Heart left ventricle (tissue), 16 donors: ENCODE data around the gene HMX1. TPM values are rescaled to one million over a fixed set of nuclear protein-coding genes. Genes with fewer than 3 reads are reported as not detected.

Experiments used
- ATAC-seq, 4 donors: fragments of 200-7000 bp; cut with Tn5 transposase; one replicate each; pipeline ENCODE4 v1.9.1; 2020 to 2022; ENCODE audit warnings: moderate library complexity in 4 of 4, mild to moderate bottlenecking in 3 of 4, moderate number of reproducible peaks in 1 of 4
- DNase-seq, 5 donors: peaks; one replicate each; pipeline ENCODE4 v3.0.0-alpha.2; 2020
- H3K27ac ChIP-seq, 12 donors: fragments of 200-600 bp; sonication (generic) in 4 of 12; one replicate each; pipeline versions ENCODE4 v1.5.0 to v1.8.0; 2016 to 2022; ENCODE audit warnings: mild to moderate bottlenecking in 2 of 12
- H3K27me3 ChIP-seq, 9 donors: fragments of 200-600 bp; sonication (generic) in 2 of 9; one replicate each; pipeline versions ENCODE4 v1.5.1 to v1.8.0; 2016 to 2022; ENCODE audit warnings: mild to moderate bottlenecking in 3 of 9
- H3K36me3 ChIP-seq, 9 donors: fragments of 200-600 bp; sonication (generic) in 2 of 9; one replicate each; pipeline versions ENCODE4 v1.5.0 to v1.8.0; 2018 to 2022; ENCODE audit warnings: mild to moderate bottlenecking in 2 of 9
- H3K4me1 ChIP-seq, 12 donors: fragments of 200-600 bp; sonication (generic) in 4 of 12; one replicate each; pipeline versions ENCODE4 v1.5.0 to v1.8.0; 2016 to 2022; ENCODE audit warnings: mild to moderate bottlenecking in 3 of 12
- H3K4me3 ChIP-seq, 12 donors: fragments of 200-600 bp; sonication (generic) in 4 of 12; one replicate each; pipeline versions ENCODE4 v1.5.0 to v1.8.0; 2017 to 2022; ENCODE audit warnings: mild to moderate bottlenecking in 9 of 12, moderate library complexity in 4 of 12
- H3K9me3 ChIP-seq, 12 donors: fragments of 200-600 bp; sonication (generic) in 4 of 12; one replicate each; pipeline versions ENCODE4 v1.5.0 to v1.8.0; 2016 to 2022; ENCODE audit warnings: mild to moderate bottlenecking in 1 of 12
- POLR2A ChIP-seq, 2 donors: fragments of 450-650 bp; IDR thresholded peaks; one replicate each; pipeline ENCODE4 v1.6.1; 2017; ENCODE audit warnings: antibody characterized with exemption in 2 of 2, mild to moderate bottlenecking in 2 of 2, moderate library complexity in 2 of 2
- WGBS, 4 donors: extraction: QIAGEN DNeasy Blood & Tissue Kit in 2 of 4; methylation state at CpG; one replicate each; pipeline versions ENCODE4 v1.1.5 to v1.1.7; 2013 to 2018; 5-methylcytosine and 5-hydroxymethylcytosine counted together
- intact Hi-C, 10 donors: fragments of 100-400 bp; cut with DNase I; formaldehyde crosslinking; loops; one replicate each; pipeline versions ENCODE4 v1.11.1 to v1.14.2; 2022
- polyA plus RNA-seq, 2 donors: library from polyadenylated mRNA; stranded (reverse); fragments of 200-250 nt; gene quantifications; one replicate each; pipeline ENCODE4 v1.2.3, GENCODE V29; 2013
- total RNA-seq, 9 donors: library from RNA; depleted of rRNA in 2 of 9; stranded (reverse); fragments of >200 nt in 2 of 9; fragmentation: NEBNext Ultra II Directional in 3 of 9; extraction: Animal tissue kit (Norgen Biotek cat#: 25700) in 3 of 9; gene quantifications; one replicate each; pipeline versions ENCODE4 v1.1.0 to v1.2.4, GENCODE V29; 2016 to 2023
- TF ChIP-seq, protein P1 (sequence below), 12 donors: fragments of 200-600 bp; sonication (generic) in 4 of 12; IDR thresholded peaks; one replicate each; pipeline versions ENCODE4 v1.5.0 to v1.8.0; 2018 to 2022; ENCODE audit warnings: antibody characterized with exemption in 12 of 12, mild to moderate bottlenecking in 5 of 12
- donor health status: ischemic (EF 13 %, LVEDD 7.1; RV severe dilation, severe dysfunction).
- donor health status: healthy with polysubstance abuse.
- donor health status: DM: no; HTN: yes; CAD: no.
- donor health status: DM: no; HTN: no; CAD: no.
- donor health status: ischemic (EF 25% LVEDD 6.9; RV normal size, moderate dysfunction).
- donor health status: ischemic (EF 25% LVEDD 5.7; RV mildly dilated, moderate dysfunction).
- donor health status: healthy.
- donor health status: DM: yes; HTN: yes; CAD: no.
- donor health status: ischemic (EF 35%, LVEDD 5.7; RV mildly dilated, moderate dysfunction).
- donor health status: nonischemic (EF 11% LVEDD 7.7; RV severe dilation, severe dysfunction).
- donor health status: DM: yes; HTN: yes; CAD: no.
- donor health status: PGD.
- donor health status: ischemic (EF 29% LVEDD 5.4; RV normal size, mild dysfunction).
- donor health status: nonischemic (EF 23%, LVEDD 6.1; RV moderate dilation, normal function).

The HMX1 gene
- total and polyA plus RNA-seq, 11 donors = 0.25 TPM; not detected in 10

DNA sequence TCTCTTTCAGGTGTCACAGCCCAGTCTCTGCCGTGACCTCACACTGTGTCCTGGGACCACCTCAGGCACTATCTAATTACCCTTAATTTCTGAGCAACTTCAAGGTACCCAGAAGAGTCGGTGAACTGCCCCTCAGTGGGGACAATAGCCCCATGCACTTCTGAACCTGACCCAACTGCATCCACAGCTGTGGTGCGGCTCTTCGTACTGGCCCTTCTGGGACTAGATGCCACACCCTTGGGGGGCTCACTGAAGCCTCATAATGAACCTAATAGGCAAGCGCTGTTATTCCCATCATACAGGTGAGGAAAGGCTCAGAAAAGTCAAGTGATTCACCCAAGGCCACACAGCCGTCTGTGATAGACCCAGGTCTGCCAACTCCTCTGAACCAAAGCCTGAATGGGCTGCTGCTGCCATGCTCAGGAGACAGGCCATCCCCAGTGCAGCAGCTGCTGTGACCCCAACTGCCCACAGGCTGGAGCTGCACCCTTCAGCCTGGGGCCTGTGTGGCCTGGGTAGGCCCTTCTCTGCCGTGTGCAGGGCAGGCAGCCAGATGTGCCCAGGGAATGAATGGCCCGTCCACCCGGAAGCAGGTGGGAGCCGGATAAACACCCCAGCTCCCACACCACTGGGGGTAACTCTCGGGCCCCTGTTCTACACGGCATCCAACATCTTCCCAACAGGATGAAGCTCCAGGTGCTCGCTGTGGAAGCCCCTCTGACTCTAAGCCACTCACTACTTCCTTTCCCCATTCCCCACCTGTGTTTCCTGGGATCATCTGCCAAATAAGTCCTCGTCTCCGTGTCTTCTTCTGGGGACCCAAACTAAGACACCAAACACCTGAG lies 35.9 kb downstream of the HMX1 start:
- Histone ChIP-seq H3K27me3 (peaks cover 0 to 43% (median 4%) of the 10 kb centered on the region in 9 donors), H3K36me3 (no peaks in the 10 kb centered on the region), H3K4me3 (no peak overlapping the region), H3K27ac (no peak overlapping the region), H3K9me3 (no peaks in the 10 kb centered on the region), H3K4me1 (no peaks in the 10 kb centered on the region)
- WGBS, 4 donors = 74 to 81% (median 76%) methylated on average over 11 to 15 of the region's 15 CpGs
- TF ChIP-seq, protein P1, sequence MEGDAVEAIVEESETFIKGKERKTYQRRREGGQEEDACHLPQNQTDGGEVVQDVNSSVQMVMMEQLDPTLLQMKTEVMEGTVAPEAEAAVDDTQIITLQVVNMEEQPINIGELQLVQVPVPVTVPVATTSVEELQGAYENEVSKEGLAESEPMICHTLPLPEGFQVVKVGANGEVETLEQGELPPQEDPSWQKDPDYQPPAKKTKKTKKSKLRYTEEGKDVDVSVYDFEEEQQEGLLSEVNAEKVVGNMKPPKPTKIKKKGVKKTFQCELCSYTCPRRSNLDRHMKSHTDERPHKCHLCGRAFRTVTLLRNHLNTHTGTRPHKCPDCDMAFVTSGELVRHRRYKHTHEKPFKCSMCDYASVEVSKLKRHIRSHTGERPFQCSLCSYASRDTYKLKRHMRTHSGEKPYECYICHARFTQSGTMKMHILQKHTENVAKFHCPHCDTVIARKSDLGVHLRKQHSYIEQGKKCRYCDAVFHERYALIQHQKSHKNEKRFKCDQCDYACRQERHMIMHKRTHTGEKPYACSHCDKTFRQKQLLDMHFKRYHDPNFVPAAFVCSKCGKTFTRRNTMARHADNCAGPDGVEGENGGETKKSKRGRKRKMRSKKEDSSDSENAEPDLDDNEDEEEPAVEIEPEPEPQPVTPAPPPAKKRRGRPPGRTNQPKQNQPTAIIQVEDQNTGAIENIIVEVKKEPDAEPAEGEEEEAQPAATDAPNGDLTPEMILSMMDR (IDR thresholded peaks at IDR 0.05) = no peak
- no peak for TF ChIP-seq POLR2A (IDR thresholded peaks at IDR 0.05)
- ATAC-seq (no peak), DNase-seq (peak in 2 of 5 donors; percentile 6 to 19)
- intact Hi-C loops = no loop called here

DNA sequence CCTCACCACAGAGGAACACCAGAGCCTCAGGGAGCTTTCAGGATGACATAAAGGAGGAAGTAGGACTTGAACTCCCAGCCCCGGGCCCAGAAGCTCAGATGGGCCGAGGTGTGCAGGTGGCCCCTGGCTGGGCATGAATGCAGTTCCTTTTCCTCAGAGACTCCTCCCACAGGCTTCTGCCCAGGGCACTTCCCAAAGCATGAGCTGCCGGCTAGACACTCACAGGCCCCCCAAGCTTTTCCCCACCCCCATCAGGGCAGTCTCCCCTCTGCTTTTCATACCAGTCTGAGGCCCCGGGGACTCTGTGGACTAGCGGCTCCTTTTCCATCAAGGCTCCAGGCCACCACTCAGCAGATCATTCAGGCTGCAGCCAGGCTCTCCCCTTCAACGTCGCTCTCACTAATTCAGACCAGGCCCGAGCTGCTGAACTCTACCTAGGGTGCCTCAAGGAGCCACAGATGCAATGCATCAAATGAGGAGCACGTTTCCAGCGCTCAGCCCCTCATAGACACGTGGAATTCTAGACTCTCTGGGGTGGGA lies 36.9 kb downstream of the HMX1 start:
- Histone ChIP-seq H3K4me1 (no peaks in the 10 kb centered on the region), H3K27ac (no peak overlapping the region), H3K27me3 (peaks cover 0 to 40% (median 4%) of the 10 kb centered on the region in 9 donors), H3K9me3 (no peaks in the 10 kb centered on the region), H3K36me3 (no peaks in the 10 kb centered on the region), H3K4me3 (no peak overlapping the region)
- intact Hi-C loops = no loop called here
- ATAC-seq (no peak), DNase-seq (peak in 2 of 5 donors; percentile 12 to 34)
- TF ChIP-seq POLR2A (IDR thresholded peaks at IDR 0.05) = no peak
- TF ChIP-seq, protein P1 (IDR thresholded peaks at IDR 0.05) = no peak
- WGBS, 4 donors = 56 to 67% (median 60%) methylated on average over 8 to 11 of the region's 11 CpGs

DNA sequence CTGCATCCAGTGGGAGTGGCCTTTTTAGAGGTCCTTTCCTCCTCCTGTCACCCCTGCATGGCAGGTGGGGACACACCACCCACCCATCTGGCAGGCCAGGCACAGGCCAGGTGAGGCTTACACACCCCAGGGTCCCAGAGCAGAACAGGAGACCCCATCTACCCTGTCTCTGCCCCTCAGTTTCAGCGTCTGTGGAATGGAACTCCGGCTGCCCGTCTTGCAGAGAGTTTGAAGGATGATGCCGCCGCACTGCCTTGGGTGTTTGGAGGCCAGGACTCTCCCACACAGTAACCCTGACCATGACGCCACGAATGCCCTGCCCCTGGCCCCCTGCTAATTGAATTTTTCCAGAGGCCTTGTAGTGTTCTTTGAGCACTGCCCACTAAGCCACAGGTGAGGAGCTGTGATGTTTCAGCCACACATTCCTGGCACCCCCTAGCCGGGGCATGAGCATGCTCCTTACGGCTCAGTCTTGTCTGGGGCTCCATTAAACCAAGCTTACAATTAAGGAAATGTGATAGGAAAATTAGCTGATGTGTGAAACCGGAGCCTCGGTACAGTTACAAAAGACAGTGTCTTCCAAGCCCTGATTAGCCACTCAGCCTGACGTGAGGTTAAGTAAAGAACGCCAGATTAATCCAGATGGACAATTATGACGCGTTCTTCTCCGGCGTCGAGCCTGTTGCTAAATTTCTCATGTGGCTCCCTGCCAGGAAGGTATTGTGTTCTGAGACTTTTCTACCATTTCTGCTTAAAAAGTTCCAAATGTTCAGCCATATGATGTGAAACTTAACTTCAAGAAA lies 39.3 kb downstream of the HMX1 start:
- DNase-seq = peak in 3 of 5 donors; percentile 1 to 13 (median 12)
- 51 to 55% (median 54%) methylated on average over 12 to 18 of the region's 18 CpGs for WGBS, 4 donors

More for the DNA sequence above, 39.3 kb downstream of the HMX1 start:
- Histone ChIP-seq H3K4me1 (no peaks in the 10 kb centered on the region), H3K27me3 (peaks cover 0 to 40% (median 2%) of the 10 kb centered on the region in 9 donors), H3K27ac (no peak overlapping the region), H3K4me3 (no peak overlapping the region), H3K9me3 (peaks cover 0 to 13% (median 1%) of the 10 kb centered on the region in 12 donors), H3K36me3 (no peaks in the 10 kb centered on the region)
- TF ChIP-seq POLR2A (IDR thresholded peaks at IDR 0.05) = no peak
- TF ChIP-seq, protein P1 (IDR thresholded peaks at IDR 0.05) = no peak
- ATAC-seq = no peak
- intact Hi-C loops = no loop called here
